Activated naive CD4-positive, alpha-beta T cell treated with anti-CD3 and anti-CD28 coated beads, Interleukin-2, amount 50 U/mL, for 16 hours (primary cell): ENCODE measurements around the gene GCC1.
A peak's percentile ranks its signal among the peaks of the same experiment; 100 is the strongest.
"Not testable (repeated sequence)": the region's sequence is repeated elsewhere in the genome, so short reads cannot be mapped to it uniquely, and the experiment has no call there.

Experiments
- DNase-seq: peaks from one replicate; pipeline ENCODE4 v3.0.0-alpha.2; 2020

The GCC1 gene

GRCh38 chr7:127588697-127589482 lies 3.5 kb upstream of the GCC1 start:
- DNase-seq: peak; percentile 31

DNA sequence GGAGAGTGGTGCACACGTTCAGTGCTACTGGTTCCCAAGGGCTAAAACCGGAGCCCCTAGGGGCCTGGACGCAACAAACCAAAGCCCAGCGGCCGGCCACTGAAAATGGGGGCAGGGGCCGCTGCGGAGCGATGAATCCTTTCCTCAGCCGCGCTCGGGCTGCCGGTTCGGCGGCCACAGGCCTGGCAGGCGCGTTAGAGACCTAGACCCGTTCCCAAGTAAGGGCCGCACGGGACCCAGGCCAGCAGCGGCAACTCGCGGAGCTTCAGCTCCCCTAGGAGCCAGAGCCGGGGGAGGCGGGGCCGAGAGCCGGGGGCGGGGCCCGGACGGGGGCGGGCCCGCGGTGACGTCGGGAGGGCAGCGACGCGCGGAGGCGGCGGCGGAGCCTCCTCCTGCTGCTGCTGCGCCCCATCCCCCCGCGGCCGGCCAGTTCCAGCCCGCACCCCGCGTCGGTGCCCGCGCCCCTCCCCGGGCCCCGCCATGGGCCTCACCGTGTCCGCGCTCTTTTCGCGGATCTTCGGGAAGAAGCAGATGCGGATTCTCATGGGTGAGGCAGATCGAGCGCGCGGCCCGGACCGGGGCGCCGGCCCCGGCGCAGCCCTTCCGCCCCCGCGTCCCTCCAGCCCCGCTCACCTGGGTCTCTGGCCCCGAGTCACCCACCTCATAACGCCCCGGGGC lies 2.8 kb upstream of the GCC1 start, which contains the start of gene ARF5:
Gene ARF5 (plus strand): TSS at position 393 of the 678 bp plus-strand sequence. CDS start 88 bp downstream, at position 481.
- DNase-seq: peak; percentile 89

GRCh38 chr7:127587663-127588018 lies 2.2 kb upstream of the GCC1 start:
- DNase-seq: no peak

DNA sequence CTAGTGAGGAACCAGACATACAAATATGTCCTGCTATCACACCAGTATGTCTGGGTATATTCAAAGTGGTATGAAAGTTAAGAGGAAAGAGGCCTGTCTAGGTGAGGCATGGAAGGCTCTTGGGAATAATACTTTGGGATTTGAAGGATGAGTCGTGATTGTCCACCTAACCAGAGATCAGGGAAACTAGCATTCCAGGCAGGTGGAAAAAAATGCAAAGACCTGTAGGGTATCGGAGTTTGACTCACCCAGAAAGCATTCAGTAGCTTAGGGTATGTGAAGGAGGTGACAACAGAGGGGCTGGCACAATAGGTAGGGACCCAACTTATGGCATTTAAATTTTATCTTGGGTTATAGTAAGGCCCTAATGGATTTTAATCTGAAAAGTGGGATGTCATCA lies 950 bp upstream of the GCC1 start:
- no peak for DNase-seq

DNA sequence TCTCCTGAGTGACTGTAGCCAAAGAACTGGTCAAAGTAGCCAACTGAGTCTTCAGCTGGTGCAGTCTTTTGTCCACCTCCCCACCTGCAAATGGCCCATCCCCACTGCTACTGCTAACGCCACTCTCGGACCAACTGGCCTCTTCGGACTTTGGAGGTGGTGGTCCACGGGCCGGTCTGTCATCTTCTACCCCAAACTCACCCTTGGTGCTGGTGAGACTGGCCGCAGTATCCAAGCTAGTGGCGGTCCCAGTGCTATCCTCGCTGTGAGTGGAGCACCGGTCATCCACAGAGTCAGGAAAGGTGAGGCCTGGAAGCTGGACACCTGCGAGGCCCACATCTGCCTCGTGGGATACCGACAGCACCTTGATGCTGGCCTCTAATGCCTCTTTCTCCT lies 750 bp downstream of the GCC1 start:
- no peak for DNase-seq

DNA sequence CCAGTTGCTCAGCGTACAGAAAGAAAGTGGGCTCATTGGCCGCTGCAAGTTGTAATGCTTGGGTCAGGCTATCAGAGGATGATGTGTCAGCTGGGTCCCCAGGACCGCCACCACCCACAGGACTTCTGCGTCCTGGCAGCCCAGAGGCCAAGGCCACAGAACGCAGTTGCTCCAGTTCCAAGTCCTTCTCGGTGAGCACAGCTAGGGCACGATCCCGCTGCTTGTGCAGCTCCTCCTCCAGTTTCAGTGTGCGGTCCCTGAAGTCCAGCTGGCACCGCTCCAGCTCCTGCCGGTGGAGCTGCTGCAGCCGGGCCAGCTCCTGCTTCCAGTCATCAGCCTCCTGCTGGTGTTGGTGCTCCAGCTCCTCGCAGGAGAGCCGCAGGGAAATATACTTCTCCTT lies 3.0 kb downstream of the GCC1 start:
- no peak for DNase-seq

DNA sequence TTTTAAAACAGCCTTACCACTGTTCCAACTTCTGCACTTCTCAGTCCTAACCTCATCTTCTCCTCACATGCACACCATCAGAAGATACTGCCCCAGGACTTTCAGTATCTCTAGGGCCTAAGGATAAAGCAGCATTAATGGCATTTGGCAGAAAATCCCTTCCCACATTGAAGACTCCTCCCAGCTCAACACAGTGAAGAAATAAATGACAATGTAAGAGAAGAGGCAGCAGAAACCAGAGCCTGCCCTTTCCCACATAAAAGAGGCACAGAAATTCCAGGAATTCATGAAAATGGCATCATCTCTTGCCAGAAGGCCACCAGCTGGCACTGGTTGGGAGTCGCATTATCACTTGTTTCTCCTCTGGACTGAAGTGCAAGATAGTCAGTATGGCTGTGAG lies 3.7 kb downstream of the GCC1 start:
- DNase-seq: no peak

DNA sequence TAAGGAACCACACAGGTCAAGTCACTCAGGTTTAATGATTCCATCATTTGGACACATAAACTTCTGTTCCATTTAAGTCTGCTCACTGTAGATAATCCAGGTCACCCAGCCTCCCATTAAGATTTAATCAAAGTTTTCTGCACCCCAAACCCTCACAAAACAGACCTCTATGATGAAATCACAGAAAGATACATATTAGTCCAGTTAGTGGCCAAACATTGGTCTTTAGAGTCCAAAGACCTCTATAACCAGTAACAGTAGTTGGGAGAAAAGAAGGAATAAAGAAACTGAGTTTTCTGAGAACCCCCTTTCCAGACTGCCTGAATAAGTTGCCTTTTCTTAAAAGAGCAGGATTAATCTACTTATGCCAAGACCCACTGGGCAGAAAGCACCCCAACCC lies 4.8 kb downstream of the GCC1 start:
- no peak for DNase-seq

DNA sequence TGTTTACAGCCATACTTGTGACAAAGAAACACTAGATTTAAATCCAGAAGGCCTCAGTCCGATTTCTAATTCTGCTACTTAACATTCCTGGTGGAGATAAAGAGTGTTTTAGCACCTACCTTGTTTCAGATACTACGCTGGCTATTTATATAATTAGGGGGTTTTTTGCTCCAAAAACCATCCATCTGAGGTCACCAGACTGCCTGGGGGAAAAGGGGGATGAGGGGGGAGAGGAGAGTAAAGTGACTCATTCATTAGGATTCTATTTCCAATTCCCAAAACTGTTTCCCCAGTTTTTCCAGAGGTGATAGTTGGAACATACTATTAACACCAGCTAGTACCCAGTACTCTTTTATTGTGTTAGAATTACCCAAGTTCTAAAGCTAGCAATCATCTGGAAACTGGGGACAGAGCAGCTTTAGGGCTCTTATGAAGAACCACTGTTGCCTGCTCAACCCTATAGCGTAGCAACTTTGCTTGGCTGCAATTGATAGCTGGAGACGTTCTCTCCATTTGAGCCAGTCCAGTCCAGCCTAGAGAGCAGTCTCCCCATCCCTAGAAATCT lies 6.6 kb downstream of the GCC1 start:
- DNase-seq: no peak

DNA sequence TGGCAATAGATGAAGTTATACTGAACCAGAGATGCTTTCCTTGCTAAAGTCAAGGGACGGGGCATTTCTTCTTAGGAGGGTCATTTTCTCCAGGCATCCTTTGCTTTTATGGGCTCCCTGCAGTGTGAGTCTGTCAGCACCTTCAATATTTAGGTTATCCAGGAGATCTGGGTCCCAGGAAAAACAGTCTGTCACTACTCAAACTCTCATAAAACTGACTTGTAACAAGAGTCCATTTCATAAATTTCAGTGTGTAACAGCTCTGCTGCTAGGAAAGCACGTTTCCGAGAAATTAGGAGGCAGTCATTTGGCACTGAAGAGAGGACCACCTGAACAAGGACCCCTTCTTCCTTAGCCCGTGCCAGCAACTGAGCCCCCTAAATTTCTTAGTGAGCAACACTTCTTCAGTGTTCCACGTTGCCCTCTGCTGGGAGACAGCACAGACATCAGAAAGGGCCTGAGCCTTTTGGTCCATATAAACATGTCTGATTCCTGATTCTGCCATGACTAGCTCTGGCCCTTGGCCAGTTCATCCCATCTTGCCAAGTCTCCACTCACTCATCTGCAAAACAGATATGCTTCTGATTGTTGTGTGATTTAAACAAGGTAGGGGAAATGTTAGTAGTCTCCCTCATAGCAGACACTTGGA lies 7.2 kb downstream of the GCC1 start:
- no peak for DNase-seq

GRCh38 chr7:127571741-127572505 lies 13.5 kb downstream of the GCC1 start:
- no peak for DNase-seq

DNA sequence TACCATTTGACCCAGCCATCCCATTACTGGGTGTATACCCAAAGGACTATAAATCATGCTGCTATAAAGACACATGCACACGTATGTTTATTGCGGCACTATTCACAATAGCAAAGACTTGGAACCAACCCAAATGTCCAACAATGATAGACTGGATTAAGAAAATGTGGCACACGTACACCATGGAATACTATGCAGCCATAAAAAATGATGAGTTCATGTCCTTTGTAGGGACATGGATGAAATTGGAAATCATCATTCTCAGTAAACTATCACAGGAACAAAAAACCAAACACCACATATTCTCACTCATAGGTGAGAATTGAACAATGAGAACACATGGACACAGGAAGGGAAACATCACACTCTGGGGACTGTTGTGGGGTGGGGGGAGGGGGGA lies 17.4 kb downstream of the GCC1 start:
- DNase-seq: not testable (repeated sequence)

GRCh38 chr7:127566242-127566641 lies 19.2 kb downstream of the GCC1 start:
- DNase-seq: no peak

DNA sequence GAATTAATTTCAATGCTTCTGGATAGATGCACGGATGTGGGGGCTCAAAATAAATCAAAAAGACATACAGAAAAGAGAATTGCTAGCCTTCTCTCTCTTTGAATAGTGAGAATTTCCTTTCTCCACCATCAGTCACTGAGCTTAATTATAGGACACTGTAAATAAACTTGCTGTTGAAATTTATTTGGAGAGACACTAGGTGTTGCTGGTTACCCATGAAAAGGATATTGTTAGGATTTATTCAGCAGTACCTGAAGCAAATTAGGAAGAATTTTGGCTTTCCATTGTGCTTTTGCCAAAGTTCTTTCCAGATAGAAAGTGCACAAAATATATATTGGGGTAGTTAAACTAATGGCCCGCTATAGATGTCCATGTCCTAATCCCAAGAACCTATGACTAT lies 27.6 kb downstream of the GCC1 start:
- DNase-seq: no peak

- no peak for DNase-seq
Measured at GRCh38 chr7:127556404-127556803, 29.0 kb downstream of the GCC1 start.

GRCh38 chr7:127551941-127552340 lies 33.5 kb downstream of the GCC1 start:
- DNase-seq: no peak

DNA sequence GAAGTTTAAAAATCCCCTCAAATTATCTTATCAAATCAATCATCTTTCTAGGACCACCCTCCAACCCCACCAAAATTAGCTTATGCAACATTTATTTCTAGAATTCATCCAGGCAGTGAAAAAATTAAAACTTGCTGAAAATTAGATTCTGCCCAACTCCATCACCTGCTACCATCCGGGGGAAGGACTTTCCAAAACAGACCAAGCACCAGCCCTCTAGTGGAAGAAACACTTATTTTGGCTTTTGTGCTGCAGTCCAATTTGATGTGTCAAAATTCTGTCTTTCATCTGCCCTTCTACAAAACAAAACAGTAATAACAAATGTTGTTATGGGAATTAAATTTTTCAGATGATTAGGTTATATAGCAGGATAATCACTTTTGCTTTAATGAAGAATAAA lies 35.1 kb downstream of the GCC1 start:
- DNase-seq: no peak

DNA sequence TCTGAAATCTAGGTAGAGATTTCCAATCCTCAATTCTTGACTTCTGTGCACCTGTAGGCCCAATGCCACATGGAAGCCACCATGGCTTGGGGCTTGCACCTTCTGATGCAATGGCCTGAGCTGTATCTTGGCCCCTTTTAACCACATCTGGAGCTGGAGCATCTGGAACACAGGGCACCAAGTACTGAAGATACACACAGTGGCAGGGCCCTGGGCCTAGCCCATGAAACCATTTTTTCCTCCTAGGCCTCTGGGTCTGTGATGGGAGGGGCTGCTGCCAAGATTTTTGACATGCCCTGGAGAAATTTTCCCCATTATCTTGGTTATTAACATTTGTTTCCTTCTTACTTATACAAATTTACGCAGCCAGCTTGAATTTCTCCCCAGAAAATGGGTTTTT lies 39.1 kb downstream of the GCC1 start:
- DNase-seq: no peak

- no peak for DNase-seq
Measured at GRCh38 chr7:127541548-127541947, 43.8 kb downstream of the GCC1 start.

DNA sequence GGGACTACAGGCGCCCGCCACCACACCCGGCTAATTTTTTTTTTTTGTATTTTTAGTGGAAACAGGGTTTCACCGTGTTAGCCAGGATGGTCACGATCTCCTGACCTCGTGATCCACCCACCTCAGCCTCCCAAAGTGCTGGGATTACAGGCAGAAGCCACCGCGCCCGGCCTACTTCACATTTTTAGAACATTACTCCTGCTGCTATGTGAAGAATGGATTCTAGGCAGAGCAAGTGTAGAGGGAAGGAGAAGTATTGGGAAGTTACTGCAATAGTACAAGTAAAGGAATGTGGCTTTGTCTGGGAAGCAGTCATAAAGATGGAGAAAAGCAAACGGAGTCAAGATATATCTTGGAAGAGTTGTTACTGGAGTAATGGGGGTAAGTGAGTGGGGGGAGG lies 44.9 kb downstream of the GCC1 start:
- DNase-seq: not testable (repeated sequence)

DNA sequence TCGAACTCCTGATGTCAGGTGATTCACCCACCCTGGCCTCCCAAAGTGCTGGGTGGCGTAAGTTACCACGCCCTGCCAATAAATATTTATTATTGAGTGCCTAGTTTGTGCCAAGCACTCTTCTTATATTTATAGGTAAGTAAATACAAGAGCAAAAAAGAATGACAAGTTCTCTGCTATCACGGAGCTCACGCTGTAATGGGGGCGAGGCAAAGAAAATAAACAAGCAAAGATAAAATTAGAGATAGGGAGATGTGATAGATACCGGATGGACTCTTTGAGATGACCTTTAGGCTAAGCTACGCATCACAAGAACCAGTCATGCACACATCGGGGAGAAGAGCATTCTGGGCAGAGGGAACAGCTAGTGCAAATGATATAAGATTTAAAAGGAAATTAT lies 46.3 kb downstream of the GCC1 start:
- DNase-seq: no peak

- DNase-seq: no peak
Measured at GRCh38 chr7:127536741-127537140, 48.7 kb downstream of the GCC1 start.

GRCh38 chr7:127536394-127536691 lies 49.1 kb downstream of the GCC1 start:
- no peak for DNase-seq
